Urothelium cell line (cell line): ENCODE results near the gene RAP1A.

ENCODE experiments used
- DNase-seq: peaks from one replicate; pipeline ENCODE4 v3.0.0; 2011; ENCODE audit warnings: low spot score, mixed read lengths
- FAIRE-seq: peaks from 2 replicates; lab custom pipeline; 2011; peaks lifted over from hg19 to GRCh38; lab: Jason Lieb, UNC

Gene RAP1A

DNA sequence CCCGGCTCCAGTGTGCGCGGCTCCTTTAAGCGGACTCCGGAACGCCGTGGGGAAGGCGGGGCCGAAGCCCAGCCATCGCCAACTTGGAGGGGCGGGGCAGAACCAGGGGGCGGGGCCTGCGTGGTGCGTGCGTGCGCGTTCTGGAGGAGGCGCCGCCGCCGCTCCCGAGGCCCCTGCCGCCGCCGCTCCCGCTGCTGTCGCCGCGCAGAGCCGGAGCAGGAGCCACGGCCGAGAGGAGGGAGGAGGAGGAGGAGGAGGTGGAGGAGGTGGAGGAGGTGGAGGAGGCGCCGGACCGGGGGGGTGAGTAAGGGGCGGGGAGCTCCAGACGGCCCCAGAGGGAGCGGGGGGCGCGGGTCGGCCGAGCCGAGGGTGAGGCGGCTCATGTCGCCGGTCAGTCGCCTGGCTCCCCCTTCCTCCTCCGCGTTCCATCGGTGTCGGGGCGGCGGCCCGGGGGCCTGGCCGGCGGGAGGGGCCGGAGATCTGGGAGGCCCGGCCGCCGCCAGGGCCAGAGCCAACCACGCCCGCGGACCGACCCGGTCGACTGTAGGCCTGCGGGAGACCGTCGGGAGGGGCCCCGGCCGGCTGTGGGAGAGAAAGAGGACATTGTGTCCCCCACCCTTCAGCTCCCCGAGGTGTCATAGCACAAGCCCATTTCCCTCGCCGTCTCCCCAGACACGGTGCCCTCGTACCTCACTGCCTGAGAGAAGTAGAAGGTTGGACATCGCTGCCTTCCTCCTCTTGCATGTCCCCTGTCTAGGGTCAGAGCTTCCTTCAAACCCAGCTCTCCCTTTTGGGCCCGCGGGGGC is at the start of gene RAP1A:
RAP1A (plus strand) TSS at position 155 of the 806 bp plus-strand sequence. CDS start 71,572 bp downstream, outside the sequence.
- FAIRE-seq (peak; percentile 93), DNase-seq (peak; percentile 99)

DNA sequence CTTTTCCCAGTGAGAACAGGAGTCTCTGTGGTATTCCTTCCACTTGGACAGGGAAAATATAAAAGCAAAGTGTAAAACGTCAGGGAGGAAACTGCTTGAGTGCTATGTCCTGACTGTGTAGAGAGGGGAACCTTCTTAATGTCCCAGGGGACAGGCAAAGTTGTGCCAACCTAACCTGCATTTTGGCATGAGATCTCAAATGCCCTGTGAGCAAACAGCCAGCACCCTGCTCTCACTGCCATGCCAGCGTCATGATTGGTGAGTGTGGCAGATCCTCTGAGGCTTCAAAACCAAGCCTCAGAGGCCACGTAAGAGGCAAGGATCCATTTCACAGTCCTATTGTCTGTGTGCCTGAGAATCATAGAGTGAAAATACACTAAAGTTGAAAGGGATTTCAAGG is 49.7 kb upstream of the RAP1A start:
- FAIRE-seq (no peak), DNase-seq (no peak)

DNA sequence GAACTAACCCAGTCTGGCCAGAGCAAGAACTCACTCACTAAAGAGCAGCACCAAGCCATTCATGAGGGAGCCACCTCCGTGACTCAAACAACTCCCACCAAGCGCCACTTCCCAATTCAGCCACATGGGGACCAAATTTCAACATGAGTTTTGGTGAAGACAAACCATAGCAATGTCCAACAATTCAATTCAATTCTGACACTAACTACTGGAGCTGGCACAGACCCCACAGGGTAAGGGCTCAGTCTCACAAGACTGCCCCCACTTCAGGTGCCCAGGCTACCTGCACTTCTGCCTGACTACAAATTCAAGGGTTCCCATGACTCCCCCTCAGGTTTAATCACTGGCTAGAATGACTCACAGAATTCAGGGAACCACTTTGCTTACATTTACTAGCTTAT is 48.8 kb upstream of the RAP1A start:
- DNase-seq, result no peak
- FAIRE-seq, result no peak

DNA sequence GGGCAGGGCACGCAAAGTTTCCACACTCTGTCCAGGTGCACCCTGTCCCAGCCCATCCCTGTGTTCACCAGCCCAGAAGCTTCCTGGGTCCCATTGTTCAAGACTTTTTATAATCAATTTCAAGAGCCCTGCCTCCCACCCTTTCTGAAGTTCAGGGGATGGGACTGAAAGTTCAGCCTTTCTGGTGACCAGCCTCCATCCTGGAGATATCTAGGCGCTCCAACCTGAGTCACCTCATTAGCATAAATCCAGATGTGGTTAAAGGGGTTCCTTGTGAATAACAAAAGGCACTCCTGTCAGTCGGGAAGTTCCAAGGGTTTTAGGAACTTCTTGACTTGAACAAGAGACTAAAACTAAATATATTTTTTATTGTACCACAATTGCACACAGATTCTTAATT is 48.4 kb upstream of the RAP1A start:
- FAIRE-seq (no peak), DNase-seq (no peak)

DNA sequence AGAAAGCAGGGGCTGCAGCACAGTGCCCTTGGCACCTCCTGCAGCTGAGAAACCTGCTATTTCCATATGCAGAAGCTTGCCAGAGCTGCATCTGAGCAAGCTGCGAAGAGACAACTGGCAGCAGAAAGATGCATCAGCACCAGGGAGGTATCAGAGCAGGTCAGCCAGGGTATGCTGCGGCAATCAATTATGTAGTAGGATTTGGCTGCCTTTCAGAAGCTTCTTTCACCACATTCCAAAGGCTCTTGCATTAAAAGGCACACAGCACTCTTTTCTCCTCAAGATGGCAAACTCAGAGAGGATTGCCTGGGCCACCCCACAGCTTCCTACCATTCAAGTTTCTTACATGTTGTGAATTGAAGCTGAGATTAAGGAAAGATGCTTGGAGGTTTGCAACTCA is 47.6 kb upstream of the RAP1A start:
- DNase-seq, result peak; percentile 49
- no peak for FAIRE-seq

DNA sequence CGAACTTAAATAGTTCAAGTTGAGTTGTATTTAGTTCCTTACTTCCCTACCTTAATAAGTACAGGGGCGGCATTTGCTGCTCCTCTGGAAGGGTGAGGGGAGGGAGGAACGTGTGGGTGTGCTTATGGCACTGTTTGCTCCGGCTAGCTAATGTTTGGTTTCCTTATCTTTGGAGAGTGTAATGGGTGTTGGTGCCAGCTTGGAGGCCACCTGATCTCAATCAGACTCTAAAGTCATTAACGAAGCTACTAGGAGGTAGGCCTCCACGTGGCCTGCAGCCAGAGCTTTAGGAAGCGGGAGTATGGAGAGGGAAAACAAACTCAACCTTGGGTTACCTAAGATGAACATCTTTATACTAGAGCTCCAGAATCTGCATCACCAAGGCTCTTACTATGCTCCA is 43.0 kb upstream of the RAP1A start:
- DNase-seq (no peak), FAIRE-seq (no peak)

DNA sequence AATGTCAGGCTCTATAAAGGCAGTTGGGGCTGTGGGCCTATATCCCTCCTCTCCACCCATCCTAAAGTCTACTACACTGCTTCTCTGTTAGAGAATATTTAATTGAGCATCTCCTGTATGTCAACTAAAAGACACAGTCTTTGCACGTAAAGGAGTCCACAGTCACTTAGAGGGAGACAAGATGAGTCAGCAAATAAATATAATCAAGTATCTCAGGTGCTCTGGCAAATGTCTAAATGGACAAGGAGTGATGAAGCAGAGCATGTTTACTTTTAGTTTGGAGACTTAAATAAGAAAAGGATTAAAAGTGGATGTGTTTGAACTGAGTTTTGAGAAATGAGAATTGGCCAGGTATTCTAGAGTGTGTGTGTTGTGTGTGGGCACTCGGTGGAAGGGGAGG is 41.8 kb upstream of the RAP1A start:
- no peak for DNase-seq
- no peak for FAIRE-seq

DNA sequence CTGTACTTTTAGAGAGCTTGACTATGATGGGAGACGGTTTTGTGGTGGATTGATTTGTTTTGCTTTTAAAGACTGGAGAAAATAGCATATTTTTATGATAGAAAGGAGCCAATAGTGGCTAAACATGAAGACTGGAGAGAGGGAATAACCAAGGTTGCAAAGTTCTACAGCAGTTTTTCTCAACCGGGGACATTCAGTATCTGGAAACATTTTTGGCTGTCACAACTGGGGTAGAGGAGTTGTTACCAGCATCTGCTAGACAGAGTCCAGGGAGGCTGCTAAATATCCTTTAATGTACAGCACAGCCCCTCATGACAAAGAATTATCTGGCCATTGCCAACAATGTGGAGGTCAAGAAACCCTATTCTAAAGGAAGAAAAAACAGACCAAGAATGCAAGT is 38.4 kb upstream of the RAP1A start:
- FAIRE-seq (no peak), DNase-seq (no peak)

DNA sequence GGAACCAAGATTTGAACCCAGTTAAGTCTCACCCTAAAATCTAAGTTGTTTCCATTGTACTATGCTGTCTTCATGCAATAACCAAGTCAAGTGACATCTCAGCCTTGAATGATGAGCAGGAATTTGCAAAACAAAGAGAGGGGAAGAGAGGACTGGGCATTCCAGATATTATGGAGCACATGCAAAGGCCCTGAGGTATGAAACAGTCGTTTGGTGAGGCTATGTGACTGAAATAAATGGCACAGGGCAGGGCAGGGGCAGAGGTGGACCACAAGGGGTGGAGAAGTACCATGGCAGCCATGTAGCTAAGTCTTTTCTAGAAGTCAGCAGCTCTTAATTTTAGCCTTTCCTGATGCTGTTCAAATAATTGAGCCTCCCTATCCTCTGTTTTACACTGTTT is 37.6 kb upstream of the RAP1A start:
- DNase-seq, result no peak
- no peak for FAIRE-seq

DNA sequence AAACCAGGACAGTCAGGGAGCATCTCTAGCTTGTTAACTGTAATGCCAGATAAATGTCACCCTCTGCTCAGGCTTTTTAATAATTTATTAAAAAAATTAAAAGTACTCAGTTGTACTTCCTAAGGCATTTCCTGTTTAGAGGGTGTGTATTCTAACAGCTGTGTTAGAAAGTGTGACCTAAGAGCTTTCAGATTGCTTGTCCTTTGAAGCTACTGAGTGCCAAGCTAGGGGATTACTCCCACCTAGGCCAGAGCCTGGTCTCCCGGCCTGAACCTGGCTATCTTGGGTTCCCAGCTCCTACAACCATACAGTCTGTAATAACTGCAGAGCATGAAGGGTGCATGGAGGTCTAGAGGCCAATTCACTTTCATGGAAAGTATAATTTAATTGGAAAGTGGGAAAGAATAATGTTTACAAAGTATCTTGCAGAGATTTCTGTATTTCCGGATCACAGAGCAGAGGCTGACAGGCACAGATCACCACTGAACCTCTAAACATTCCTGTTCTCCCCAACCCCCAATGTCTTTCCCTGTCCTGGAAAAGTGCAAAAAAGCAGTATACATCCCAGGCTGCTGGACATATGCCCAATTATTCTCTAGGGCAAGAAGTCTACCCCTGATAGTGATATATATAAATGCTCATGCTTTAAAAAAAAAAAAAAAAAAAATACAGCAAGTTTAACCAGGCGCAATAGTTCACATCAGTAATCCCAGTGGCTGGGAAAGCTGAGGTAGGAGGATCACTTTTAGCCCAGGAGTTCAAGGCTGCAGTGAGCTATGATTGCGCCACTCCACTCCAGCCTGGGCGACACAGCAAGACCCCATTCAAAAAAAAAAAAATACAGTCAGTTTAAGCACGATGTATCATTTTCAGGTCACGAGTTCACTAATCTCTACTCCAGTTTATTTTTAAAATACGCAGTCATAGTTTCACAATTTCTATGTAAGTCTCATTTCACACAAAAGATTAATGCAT is 36.7 kb upstream of the RAP1A start:
- DNase-seq, result no peak
- FAIRE-seq, result no peak

DNA sequence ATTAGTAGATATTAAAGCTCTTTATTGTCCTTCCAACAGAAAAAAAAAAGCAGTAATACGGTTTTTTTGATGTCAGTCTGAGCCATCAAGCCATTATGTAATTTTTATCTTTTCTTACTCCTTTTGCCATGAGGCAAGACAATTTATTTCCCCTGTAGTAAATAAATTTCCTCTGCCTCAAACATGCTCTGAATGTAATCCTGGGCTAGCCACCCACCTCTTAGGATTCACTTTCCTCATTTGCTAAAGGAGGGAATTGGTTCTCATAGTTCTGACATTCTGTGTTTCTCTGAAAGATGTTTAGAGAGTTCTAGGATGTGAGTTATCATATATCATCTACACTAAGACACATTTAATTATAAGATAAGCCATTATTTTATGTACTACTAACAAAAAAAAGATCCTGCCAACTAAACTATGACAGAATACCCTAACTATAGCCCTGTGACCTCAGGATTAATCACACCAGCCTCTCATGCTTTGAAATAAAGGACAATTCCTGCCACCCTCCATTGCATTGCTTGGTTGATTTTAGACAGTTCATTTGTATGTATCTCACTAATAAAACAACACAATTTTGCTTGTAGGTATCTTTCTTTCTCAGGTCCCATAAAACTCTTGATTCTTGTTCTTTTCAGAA is 34.0 kb upstream of the RAP1A start:
- FAIRE-seq (no peak), DNase-seq (no peak)

DNA sequence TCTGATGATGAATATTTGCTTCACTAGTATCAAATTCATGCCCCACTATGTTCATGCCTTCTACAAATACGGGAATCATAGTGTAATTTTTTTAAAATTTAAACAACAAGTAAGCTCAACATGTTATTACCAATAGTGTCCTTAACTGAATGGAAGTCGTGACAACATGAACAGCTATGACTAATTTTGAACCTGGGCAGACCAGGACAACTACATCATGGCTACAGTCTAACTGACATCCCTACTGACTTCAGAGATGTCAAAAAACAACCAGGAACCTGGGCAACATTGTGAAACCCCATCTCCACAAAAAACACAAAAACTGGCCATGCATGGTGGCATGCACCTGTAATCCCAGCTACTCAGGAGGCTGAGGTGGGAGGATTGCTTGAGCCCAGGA is 33.5 kb upstream of the RAP1A start:
- no peak for FAIRE-seq
- no peak for DNase-seq

DNA sequence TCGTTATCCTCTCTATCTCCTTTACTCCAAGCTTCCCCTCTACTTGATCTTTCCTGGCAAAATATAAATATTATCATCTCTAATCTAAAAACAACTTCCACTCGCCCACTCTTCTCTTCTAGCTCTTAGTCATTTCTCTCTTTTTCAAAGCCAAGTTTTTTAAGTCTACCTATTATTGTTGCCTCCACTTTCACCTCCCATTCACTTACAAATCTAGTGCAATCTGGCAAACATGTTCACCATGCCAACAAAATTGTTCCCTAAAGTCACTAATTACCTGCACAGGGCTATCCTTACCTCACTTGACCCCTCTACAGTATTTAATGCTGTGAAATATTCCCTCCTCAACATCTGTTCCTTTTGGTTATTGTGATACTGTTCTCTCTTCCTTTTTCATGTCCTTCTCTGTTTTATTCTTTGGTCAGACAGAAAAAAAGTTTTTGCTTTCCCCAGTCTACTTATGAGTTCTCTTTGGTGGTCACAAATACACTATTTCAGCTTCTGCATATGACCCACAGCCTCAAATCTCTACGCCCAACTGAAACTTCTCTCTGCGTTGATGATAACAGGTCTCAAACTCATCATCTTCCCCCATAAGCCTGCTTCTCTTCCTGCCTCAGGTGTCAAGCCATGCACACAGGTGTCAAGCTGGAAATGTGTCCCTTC is 31.9 kb upstream of the RAP1A start:
- no peak for FAIRE-seq

DNA sequence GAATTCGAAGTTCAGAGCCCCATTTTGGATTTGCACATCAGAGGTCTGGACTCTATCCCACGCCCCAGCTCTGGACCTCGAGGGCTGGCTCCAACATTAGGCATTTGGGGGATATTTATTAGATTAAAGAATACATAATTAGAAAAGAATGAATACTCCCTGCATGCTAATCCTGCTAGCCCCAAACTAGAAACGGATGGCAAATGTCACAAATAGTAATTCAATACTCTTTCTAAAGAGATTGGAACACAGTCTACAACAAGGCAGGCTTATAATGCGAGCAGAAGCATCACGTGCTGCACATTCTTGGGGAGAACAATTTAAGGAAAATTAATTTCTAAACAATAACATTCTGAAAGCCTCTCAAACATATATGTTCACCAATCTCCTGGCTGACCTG is 27.7 kb upstream of the RAP1A start:
- no peak for FAIRE-seq

More for the DNA sequence above, 31.9 kb upstream of the RAP1A start:
- DNase-seq, result no peak

DNA sequence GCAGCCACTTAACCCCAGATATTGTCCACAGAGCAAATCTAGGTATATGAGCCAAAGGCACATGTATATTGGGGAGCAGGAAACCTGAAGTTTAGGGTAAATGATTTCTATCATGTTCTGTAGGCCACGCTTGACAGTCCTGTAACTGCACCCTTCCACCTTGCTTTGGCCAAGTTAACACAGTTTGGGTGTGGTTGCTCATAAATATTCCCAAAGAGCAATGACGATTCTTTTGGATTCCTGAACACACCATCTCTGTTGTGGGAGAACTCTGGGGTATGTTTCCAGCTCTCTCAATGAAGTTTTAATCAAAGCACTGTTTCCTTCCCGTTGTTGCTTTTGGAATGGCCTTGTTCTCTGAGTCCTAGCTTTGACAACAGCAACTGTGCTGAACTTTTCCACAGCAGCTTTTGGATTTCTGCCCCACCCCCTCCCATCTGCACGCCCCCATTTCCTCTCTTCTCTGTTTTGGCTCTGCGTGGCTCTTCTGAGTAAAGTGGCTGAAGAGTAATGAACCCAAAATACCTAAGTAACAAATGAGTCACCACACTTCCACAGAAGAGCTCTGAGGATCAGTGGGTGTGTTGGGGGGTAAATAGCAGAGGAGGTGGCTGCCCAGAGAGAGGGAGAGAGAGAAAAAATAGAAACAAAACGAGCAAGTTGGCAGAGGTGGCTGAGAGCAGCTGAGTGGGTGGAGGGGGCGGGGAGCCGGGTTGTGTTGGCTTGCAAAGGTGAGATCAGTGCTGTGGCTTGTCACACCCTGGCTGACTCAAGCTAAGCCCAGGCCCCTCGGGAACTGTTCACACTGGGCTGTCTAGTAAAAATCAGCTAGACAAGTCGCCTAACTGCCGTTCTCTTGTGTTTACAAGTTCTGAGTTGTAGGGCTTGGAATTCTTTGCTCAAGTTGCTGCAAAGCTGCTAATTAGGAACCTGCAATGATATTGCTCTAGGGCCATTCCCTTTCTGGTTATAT is 26.9 kb upstream of the RAP1A start:
- peak; percentile 95 for DNase-seq
- FAIRE-seq, result peak; percentile 95

More for the DNA sequence above, 27.7 kb upstream of the RAP1A start:
- no peak for DNase-seq

DNA sequence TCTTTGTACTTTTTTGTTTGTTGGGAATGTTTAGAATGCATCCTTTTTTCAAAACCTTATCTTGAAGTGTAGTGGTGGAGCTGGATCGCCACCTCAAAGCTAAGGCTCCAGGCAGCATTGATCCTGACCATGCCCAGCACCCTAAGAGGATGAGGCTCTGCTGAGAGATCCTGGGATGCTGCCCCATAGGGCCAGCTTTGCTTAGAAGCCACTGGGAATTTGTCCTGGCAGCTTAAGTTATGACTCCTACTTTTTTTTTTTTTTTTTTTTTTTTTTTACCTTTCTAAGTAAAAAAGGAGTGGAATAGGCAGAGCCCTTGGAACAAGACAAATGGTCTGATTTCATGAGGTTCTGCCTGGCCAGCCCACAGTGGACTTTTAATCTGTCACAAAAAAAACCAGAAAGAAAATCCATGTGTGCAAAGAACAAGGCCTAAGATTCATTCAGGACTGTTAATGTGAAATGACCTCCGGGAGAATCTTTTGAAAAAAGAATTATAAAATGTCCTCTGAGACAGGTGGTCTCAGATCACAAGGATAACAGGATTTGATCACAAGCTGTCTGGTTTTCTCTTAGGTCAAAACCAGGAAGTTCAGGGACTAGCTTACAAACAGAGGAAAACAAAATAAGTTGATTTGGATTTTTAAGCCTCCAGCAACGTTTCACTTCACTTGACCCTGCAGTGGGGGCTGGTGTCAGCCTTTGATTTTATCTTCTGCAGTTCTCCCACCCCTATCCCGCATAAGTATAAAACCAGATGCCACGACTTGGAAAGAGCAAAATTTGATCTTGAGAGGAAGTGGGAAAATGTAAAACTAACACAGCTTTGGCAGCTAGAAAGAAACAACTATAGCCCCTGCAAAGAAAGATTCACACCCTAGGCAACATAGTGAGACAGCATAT is 25.9 kb upstream of the RAP1A start:
- DNase-seq (peak; percentile 46), FAIRE-seq (no peak)

DNA sequence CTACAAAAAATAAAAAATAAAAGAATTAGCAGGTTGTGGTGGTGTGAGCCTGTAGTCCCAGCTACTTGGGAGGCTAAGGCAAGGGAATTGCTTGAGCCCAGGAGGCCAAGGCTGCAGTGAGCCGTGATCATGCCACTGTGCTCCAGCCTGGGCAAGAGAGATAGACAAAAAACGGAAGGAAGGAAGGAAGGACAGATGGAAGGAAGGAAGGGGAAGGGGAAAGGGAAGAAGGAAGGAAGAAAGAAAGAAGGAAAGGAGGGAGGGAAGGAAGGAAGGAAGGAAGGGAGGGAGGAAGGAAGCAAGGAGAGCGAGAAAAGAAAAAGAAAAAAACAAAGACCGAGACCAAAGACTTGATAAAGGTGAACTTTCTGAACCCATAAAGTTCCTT is 25.3 kb upstream of the RAP1A start:
- no peak for DNase-seq
- FAIRE-seq, result no peak

DNA sequence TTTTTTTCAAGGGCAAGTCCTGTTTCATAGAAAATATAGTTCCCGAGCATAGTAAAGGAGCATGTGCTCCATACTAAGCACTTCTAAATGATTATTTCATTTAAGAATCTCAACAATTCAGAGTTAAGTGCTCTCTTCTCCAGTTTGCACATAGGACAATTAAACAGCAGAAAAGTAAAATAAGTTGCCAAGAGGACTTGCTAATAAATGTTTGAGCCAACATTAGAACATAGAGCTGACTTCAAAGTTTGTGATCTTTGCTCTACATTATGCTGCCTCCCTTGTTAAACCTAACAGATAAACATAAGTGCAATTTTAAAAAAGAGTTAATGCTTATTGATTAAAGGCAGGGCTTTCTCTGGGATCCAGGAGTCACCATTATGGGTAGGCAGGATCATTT is 23.8 kb upstream of the RAP1A start:
- no peak for FAIRE-seq
- no peak for DNase-seq

DNA sequence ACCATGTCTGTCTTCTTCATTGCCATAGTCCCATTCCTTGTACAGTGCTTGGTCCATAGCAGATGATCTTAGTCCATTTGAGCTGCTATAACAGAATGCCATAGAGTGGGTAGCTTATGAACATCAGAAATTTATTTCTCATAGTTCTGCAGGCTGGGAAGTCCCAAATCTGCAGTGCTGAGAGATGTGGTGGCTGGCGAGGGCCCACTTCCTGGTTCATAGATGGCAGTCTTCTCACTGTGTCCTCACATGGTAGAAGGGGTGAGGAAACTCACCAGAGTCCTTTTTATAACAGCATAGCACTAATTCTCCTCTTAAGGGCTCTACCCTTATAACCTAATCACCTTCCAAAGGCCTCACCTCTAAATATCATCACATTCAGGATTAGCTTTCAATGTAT is 23.1 kb upstream of the RAP1A start:
- FAIRE-seq, result no peak
- no peak for DNase-seq
